IPS-NIHi11 (cell line): ENCODE data around the gene OLA1.

Experiments
- DNase-seq: peaks from one replicate; pipeline ENCODE4 v3.0.0; 2012; ENCODE audit warnings: mixed read lengths, low spot score

OLA1 gene

GRCh38 chr2:174063492-174064092, 184.7 kb downstream of the OLA1 start:
- no peak for DNase-seq

GRCh38 chr2:174062934-174063333, 185.4 kb downstream of the OLA1 start:
- DNase-seq = peak; percentile 20

GRCh38 chr2:174059884-174060244, 188.5 kb downstream of the OLA1 start:
- no peak for DNase-seq

GRCh38 chr2:174059178-174059883, 189.0 kb downstream of the OLA1 start:
- DNase-seq = no peak

- DNase-seq = no peak
These were observed 189.9 kb downstream of the OLA1 start for GRCh38 chr2:174058456-174058855.

- no peak for DNase-seq
These were observed 190.3 kb downstream of the OLA1 start for GRCh38 chr2:174058026-174058425.

GRCh38 chr2:174054926-174055325, 193.4 kb downstream of the OLA1 start:
- no peak for DNase-seq

GRCh38 chr2:174053355-174054151, 194.8 kb downstream of the OLA1 start:
- peak; percentile 33 for DNase-seq

- no peak for DNase-seq
These were observed 195.8 kb downstream of the OLA1 start for GRCh38 chr2:174052584-174052976.

- peak; percentile 33 for DNase-seq
These were observed 196.4 kb downstream of the OLA1 start for GRCh38 chr2:174051741-174052583.

GRCh38 chr2:174051068-174051467, 197.3 kb downstream of the OLA1 start:
- DNase-seq = no peak

GRCh38 chr2:174049895-174050294, 198.4 kb downstream of the OLA1 start:
- no peak for DNase-seq

- DNase-seq = peak; percentile 46
These were observed 200.1 kb downstream of the OLA1 start for GRCh38 chr2:174048243-174048642.

GRCh38 chr2:174047746-174048145, 200.6 kb downstream of the OLA1 start:
- DNase-seq = no peak

- no peak for DNase-seq
These were observed 202.2 kb downstream of the OLA1 start for GRCh38 chr2:174046172-174046571.

- no peak for DNase-seq
These were observed 203.8 kb downstream of the OLA1 start for GRCh38 chr2:174044556-174044955.

- no peak for DNase-seq
These were observed 208.0 kb downstream of the OLA1 start for GRCh38 chr2:174040417-174040701.

GRCh38 chr2:174039551-174040416, 208.5 kb downstream of the OLA1 start:
- peak; percentile 80 for DNase-seq

- DNase-seq = no peak
These were observed 209.9 kb downstream of the OLA1 start for GRCh38 chr2:174038462-174038861.

GRCh38 chr2:174036825-174037224, 211.5 kb downstream of the OLA1 start:
- no peak for DNase-seq

GRCh38 chr2:174035981-174036742, 212.2 kb downstream of the OLA1 start:
- peak; percentile 42 for DNase-seq
